H1 (cell line): Measurements from ENCODE around the gene GNB3. TPM values are rescaled to one million over a fixed set of nuclear protein-coding genes. Genes with fewer than 3 reads are reported as not detected.

Source experiments
- CHD1 ChIP-seq: IDR thresholded peaks from 2 replicates; pipeline ENCODE4 v1.6.1; 2012; ENCODE audit warnings: low read depth, low read length, improper control_type of control experiment
- EP300 ChIP-seq, 2 experiments: IDR thresholded peaks; 1 replicate in 1 of 2; 2 replicates in 1 of 2; pipeline ENCODE4 v1.6.1; 2011 to 2012; ENCODE audit warnings: low read depth in 2 of 2, low read length in 2 of 2, mild to moderate bottlenecking in 2 of 2, borderline replicate concordance in 1 of 2, inconsistent platforms in 1 of 2, moderate library complexity in 1 of 2
- EZH2 ChIP-seq: fragments of 200-600 bp; sonication (generic); IDR thresholded peaks from 2 replicates; pipeline ENCODE4 v1.7.1; 2012; ENCODE audit warnings: low read depth, mild to moderate bottlenecking, moderate library complexity, low read length, inconsistent platforms; ENCODE audit not compliant: severe bottlenecking
- KDM1A ChIP-seq: fragments of 200-600, 300-600 bp; sonication (generic); IDR thresholded peaks from 2 replicates; pipeline ENCODE4 v1.7.1; 2016; ENCODE audit warnings: mild to moderate bottlenecking, low read length, borderline replicate concordance
- TCF12 ChIP-seq: IDR thresholded peaks from 2 replicates; pipeline ENCODE4 v1.6.1; 2011; ENCODE audit warnings: low read depth, mild to moderate bottlenecking, low read length
- polyA plus RNA-seq, 7 experiments: library from polyadenylated mRNA; depleted of rRNA in 3 of 7; stranded (reverse) in 5 of 7; unstranded in 2 of 7; fragments of >200 nt in 5 of 7; fragments of 200-250 nt in 2 of 7; gene quantifications; 1 replicate in 5 of 7; 2 replicates in 1 of 7; 4 replicates in 1 of 7; pipeline versions ENCODE4 v1.2.1 to v1.2.3, GENCODE V29; 2011 to 2013; ENCODE audit warnings: missing spikeins in 2 of 7, mixed read lengths in 2 of 7
- total RNA-seq: library from RNA; stranded (reverse); fragmentation: NEBNext Ultra II Directional; extraction: Animal tissue kit (Norgen Biotek cat#: 25700); gene quantifications from 2 replicates; pipeline ENCODE4 v1.2.1, GENCODE V29; 2021

Gene GNB3
- total and polyA plus RNA-seq, 2 of the 8 experiments (the other 6 are each of a cell fraction or from before 2014, with no cell fraction given), result 9.9 TPM

GRCh38 chr12:6867413-6868210 lies 26.9 kb downstream of the GNB3 start, which contains the start of gene TPI1 (continued):
- TF ChIP-seq TCF12, result no peak
- TF ChIP-seq CHD1, result no peak
- TF ChIP-seq KDM1A, result no peak
- no peak for TF ChIP-seq EP300 (IDR thresholded peaks at IDR 0.05; ENCODE audit: borderline replicate concordance in 1 of 2, low read depth in 2 of 2, low read length in 2 of 2)
- TF ChIP-seq EZH2, result no peak
